Hindlimb muscle (tissue), 1 donor: ENCODE data around the gene SUSD1. TPM values are rescaled to one million over a fixed set of nuclear protein-coding genes. Genes with fewer than 3 reads are reported as not detected.

Source experiments
- DNase-seq: peaks from one replicate; pipeline ENCODE4 v3.0.0-alpha.2; 2013
- polyA plus RNA-seq: library from polyadenylated mRNA; unstranded; fragments of 120-200 nt; gene quantifications from one replicate; pipeline ENCODE4 v1.2.1, GENCODE V29; 2013; ENCODE audit not compliant: insufficient read length

SUSD1 gene
- polyA plus RNA-seq, 1 donor, result 8.5 TPM

DNA sequence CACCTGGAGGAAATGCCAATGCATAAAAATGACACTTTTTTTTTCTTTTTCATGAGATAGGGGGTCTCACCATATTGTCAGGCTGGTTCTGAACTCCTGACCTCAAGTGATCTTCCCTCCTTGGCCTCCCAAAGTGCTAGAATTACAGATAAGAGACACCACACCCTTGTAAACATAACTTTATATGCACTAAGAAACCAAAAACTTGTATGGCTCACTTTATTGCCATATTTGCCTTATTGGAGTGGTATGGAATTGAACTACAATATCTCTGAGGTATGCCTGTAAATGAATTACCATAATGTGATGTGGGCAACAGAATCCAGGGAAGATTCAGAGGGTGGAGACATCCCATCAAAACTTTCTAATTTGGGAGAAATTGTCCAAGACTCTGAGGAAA lies 164.6 kb downstream of the SUSD1 start:
- no peak for DNase-seq

DNA sequence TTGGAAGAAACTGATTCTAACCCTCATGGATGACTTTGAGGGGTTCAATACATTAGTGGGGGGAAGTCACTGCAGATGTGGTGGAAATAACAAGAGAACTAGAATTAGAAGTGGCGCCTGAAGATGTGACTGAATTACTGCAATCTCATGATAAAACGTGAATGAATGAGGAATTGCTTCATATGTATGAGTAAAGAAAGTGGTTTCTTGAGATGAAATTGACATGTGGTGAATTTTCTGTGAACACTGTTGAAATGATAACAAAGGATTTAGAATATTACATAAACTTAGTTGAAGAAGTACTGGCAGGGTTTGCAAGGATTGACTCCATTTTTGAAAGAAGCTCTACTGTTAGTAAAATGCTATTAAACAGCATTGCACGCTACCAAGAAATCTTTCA lies 165.4 kb downstream of the SUSD1 start:
- DNase-seq, result no peak

DNA sequence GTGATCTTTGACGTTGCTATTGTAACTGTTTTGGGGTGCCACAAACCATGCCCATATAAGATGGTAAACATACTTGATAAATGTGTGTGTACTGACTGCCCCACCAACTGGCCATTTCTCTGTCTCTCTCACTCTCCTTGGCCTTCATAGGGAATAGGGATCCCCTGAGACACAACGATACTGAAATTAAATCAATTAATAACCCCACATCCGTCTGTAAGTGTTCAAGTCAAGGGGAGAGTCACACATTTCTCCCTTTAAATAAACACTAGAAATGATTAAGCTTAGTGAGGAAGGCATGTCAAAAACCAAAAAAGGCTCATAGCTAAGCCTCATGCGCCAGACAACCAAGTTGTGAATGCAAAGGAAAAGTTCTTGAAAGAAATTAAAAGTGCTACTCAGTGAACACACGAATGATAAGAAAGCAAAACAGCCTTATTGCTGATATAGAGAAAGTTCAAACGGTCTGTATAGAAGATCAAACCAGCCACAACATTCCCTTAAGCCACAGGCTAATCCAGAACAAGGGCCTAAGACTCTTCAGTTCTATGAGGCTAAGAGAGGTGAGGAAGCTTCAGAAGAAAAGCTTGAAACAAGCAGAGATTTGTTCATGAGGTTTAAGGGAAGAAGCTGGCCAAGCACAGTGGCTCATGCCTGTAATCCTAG lies 167.4 kb downstream of the SUSD1 start:
- DNase-seq, result no peak

DNA sequence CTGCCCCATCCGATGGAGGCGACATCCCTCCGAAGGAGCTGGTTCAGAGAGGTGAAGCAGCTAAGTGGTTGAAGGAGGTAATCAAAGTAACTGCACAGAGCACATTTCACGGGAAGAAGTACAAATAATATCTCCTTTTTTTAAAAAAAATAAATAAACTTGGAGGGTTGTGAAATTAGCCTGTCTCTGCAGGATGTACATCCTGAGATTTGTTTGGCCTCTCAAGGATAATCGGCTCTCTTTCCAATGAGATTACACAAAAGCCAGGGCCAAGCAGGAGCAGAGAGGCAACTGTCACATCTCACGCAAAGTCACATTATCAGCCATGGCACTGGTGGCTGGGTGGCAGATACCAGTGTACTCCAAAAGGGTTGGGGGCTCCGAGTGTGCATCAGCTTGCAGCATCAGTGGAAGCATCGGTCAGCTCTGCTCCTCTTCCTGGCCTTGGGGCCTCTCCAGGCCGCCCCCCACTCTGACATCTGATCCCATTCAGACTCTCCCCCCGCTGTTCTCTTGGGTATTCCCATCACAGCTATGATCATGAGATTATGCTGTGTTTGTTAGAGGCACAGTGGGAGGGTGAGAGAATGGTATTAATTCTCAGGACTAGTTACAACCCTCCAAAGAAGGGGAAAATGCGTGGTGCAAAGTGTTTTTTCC lies 168.6 kb downstream of the SUSD1 start:
- no peak for DNase-seq

DNA sequence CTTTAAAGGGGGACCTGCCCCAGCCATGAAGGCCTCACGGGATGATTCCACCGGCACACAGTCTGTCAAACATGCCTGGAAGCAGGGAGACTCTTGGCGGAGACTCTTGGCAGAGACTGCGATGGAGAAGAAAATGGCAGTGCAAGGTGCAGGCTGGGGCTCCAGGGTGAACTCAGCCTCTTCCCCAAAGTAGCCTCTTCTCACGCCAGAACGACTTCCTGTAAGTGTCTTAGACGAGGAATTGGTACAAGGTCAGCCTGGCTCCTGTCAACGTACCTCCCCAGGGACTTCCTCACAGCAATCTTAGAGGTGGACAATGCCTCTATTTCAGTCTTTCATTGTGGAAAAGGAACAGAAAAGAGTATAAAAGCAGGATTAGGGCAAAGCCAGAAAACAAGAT lies 169.2 kb downstream of the SUSD1 start:
- no peak for DNase-seq

DNA sequence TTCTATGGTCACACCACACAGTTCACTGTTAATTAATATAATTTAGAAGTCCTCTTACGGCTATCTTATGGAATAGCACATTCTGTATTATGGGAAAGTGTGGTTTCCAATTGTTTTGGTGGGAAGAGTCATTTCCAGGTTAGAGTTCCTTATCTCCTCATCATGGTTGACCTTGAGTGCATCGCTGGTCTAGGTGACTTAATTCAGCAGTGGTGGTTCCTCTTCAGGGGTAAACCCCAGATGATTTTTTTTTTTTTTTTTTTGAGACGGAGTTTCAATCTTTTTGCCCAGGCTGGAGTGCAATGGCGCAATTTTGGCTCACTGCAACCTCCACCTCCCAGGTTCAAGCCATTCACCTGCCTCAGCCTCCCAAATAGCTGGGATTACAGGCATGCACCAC lies 171.6 kb downstream of the SUSD1 start:
- no peak for DNase-seq

DNA sequence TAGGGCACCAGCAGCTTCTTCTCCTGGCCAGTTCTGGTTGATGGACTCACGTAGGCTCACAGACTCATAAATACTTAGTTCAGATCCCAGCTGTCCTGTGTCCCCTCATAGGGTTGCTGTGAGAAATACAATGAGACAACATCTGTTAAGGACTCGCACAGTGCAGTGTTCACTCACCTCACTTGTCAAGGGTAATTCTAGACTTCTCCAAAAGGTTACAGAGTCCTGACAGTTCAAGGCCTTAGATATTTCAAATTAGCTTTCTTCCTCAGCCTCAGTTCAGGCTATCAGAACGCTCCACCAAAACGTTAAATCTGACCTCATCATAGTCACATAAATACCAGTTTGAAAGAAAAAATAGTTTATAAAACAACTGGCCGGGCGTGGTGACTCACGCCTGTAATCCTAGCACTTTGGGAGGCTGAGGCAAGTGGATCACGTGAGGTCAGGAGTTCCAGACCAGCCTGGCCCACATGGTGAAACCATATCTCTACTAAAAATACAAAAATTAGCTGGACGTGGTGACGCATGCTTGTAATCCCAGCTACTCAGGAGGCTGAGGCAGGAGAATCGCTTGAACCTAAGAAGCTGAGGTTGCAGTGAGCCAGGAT lies 172.1 kb downstream of the SUSD1 start:
- no peak for DNase-seq

DNA sequence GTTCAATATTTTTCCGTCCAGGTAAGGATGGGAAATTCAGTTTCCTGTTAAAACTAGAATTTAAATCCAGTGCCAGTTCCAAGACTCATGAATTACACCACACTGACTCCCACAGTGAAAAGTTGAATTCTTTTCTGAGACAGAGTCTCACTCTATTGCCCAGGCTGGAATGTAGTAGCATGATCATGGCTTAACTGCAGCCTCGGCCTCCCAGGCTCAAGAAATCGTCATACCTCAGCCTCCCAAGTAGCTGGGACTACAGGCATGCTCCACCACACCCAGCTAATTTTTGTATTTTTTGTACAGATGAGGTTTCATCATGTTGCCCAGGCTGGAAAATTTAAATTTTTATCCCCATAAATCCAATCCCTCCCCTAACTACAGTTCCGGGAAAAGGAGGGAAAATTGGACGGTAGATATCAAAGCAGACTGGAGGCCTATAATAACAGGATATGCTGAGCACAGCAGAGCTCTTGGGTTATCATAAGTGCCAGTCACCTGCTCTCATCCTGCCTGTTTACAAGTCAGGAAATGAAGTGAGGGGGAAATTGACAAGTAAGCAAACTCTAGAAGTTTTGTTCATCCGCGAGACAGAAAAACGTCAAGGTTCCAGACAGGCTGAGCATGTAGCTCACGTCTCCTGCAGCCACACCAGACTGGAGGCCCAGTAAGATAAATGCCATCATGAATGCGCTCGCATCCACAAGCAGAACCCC lies 172.8 kb downstream of the SUSD1 start:
- DNase-seq, result no peak

DNA sequence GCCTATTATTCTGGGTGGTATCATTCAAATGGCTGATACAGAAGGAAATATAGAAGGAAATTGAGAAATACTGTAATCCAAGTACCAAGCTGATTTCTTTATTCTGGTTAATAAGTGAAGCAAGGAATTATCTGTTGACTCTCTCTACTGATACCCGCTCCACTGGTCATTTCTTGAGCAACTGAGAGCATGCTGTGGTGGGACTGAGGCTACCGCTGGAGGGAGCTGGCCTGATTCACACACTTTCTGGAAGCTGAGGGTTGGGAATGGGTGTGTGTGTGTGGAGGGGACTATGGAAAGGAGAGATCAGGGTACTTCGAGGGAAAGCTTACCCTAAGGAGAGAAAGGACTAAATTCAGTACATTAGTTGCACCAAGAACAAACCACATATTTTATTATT lies 174.4 kb downstream of the SUSD1 start:
- no peak for DNase-seq

DNA sequence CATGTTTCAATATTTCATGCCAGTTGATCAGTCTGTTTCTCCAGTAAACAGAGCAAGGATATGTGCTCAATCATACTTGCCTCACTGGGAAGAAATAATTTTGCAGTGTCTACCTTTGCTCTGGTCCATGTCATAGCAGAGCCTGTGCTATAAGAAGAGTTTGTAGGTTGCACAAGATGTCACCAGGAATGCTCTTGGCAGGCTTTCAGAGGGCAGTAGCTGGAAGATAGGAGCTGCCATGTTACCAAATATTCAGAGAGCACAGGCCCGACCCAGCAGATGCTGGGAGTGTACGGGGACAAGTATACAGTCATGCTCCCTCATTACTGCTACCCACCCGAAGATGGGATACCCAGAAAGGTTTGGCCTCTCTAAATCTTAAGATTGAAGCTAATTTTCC lies 175.8 kb downstream of the SUSD1 start:
- DNase-seq, result no peak

DNA sequence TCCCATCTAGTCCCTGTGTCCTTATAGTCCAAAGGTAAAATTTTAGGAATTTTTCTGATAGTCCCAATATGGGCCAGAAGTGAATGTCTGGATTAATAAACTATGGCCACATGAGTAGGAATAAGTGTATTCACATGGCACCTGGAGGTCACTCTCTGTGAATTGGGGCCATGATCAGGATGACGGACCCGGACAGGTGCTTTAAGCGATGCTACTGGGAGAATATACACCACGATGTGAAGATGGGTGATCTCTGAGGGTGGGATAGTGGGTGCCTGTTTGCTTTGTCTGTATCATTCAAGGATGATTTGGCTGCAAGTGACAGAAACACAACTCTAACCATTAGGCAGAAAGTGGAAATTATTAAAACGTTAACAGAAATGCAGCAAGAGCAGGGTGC lies 177.3 kb downstream of the SUSD1 start:
- DNase-seq, result no peak

DNA sequence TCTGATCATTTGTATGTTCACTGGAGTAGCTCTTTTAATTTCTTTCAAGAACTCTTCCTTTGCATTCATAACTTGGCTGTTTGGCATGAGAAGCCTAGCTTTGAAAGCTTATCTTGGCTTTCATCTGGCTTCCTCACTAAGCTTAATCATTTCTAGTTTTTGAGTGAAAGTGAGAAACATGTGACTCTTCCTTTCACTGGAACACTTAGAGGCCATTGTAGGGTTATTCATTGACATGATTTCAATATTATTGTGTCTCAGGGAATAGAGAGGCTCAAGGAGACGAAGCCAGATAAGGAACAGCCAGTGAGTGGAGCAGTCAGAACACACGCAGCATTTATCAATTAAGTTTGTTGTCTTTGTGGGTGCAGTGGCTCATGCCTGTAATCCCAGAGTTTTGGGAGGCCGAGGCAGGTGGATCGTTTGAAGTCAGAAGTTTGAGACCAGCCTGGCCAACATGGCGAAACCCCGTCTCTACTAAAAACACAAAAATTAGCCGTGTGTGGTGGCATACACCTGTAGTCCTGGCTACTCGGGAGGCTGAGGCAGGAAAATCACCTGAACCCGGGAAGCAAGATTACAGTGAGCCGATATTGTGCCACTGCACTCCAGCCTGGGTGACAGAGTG lies 180.2 kb downstream of the SUSD1 start:
- no peak for DNase-seq

DNA sequence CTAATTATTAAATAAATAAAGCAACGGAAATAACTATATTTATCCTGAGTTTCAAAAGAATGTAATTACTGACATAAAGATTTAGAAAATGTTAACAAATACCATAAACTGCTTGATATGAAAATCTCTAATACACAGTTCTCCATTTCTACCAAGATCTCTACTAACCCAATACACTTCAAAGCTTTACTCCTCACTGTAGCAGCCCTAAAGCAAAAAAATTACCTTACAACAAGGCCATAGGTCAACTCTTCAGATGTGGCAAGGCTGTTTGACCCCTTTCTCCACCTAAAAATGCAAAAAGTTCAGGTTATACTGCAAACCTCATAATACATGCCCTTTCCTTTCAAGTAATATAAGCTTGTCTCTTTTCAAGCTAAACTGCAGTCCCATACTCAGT lies 181.8 kb downstream of the SUSD1 start:
- no peak for DNase-seq

DNA sequence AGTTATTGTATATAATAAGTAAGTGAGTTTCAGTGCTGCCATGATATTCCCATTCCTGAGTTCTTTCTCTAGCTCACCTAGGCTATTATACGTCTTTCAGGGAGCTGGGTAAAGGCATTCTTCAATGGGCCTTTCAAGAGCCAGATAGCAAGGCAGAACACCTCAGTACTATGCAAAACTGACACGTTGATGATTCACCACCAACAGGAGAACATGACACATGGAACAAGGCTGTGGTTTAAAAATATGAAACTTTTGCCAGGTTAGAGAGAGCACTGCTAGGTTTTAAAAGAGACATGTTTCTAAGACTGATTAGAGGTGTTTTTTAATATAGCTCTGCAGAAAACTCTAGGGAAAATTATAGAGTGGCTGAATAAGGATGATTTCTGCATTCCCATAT lies 182.6 kb downstream of the SUSD1 start:
- no peak for DNase-seq

DNA sequence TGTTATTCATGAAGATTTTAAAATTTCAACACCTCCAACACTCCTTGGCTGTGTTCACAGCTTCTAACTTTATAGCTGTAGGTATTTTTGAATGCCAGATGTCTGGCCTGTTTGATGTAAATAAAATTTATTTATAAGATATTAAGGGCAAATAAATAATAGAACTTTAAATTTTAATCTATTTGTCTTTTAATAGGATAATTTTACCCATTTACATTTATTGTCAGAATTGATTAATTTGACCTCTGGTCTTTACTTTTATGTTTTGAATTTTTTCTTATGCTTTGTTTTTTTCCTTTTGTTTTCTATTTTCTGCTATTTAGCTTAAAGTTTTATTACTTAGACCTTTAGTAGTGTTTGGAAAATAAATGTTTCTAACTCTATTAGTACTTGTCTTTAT lies 183.9 kb downstream of the SUSD1 start:
- no peak for DNase-seq

Other genes starting within 250 kb of the SUSD1 start
- gene PTBP3, start 158.3 kb upstream of the SUSD1 start, polyA plus RNA-seq, result 16.3 TPM
- 75.1 TPM for gene HSDL2, start 204.8 kb upstream of the SUSD1 start, polyA plus RNA-seq